Stimulated activated naive CD4-positive, alpha-beta T cell treated with Interleukin-2 at 50 U/mL for 16 hours (primary cell): ENCODE data around the gene NEURL4.
"Not testable (repeated sequence)": the region's sequence is repeated elsewhere in the genome, so short reads cannot be mapped to it uniquely, and the experiment has no call there.

Experiments
- DNase-seq: peaks from one replicate; lab custom pipeline; 2025; lab: John Stamatoyannopoulos, UW

Gene NEURL4

GRCh38 chr17:7328840-7329373 lies at the start of gene NEURL4:
Gene NEURL4, minus strand, starts transcription at chr17:7329335. Its CDS starts 23 bp downstream, at chr17:7329312.
- DNase-seq: peak; percentile 41

GRCh38 chr17:7374353-7374752 lies 45.2 kb upstream of the NEURL4 start:
- no peak for DNase-seq

- no peak for DNase-seq
Measured at GRCh38 chr17:7370853-7371252, 41.7 kb upstream of the NEURL4 start.

GRCh38 chr17:7369825-7370224 lies 40.7 kb upstream of the NEURL4 start:
- DNase-seq: no peak

GRCh38 chr17:7368599-7368994 lies 39.5 kb upstream of the NEURL4 start:
- DNase-seq: not testable (repeated sequence)

GRCh38 chr17:7367918-7368598 lies 38.9 kb upstream of the NEURL4 start:
- DNase-seq: no peak

- no peak for DNase-seq
Measured at GRCh38 chr17:7367083-7367482, 37.9 kb upstream of the NEURL4 start.

- not testable (repeated sequence) for DNase-seq
Measured at GRCh38 chr17:7365963-7366362, 36.8 kb upstream of the NEURL4 start.

GRCh38 chr17:7363311-7363710 lies 34.2 kb upstream of the NEURL4 start:
- DNase-seq: no peak

- DNase-seq: no peak
Measured at GRCh38 chr17:7361906-7362305, 32.8 kb upstream of the NEURL4 start.

- no peak for DNase-seq
Measured at GRCh38 chr17:7357381-7357780, 28.2 kb upstream of the NEURL4 start.

GRCh38 chr17:7356756-7357155 lies 27.6 kb upstream of the NEURL4 start:
- DNase-seq: no peak

GRCh38 chr17:7356072-7356549 lies 27.0 kb upstream of the NEURL4 start:
- DNase-seq: peak; percentile 80

GRCh38 chr17:7355573-7355972 lies 26.4 kb upstream of the NEURL4 start:
- DNase-seq: no peak

GRCh38 chr17:7355053-7355452 lies 25.9 kb upstream of the NEURL4 start, which contains the start of gene TMEM95:
Gene TMEM95, plus strand, starts transcription at chr17:7355156. Its CDS starts 49 bp downstream, at chr17:7355205.
- DNase-seq: no peak

GRCh38 chr17:7354262-7354843 lies 25.2 kb upstream of the NEURL4 start:
- DNase-seq: peak; percentile 25

GRCh38 chr17:7352910-7353635 lies 23.9 kb upstream of the NEURL4 start:
- DNase-seq: no peak

- DNase-seq: no peak
Measured at GRCh38 chr17:7352503-7352889, 23.4 kb upstream of the NEURL4 start.

GRCh38 chr17:7351665-7352502 lies 22.7 kb upstream of the NEURL4 start, which contains the start of gene KCTD11:
Gene KCTD11, plus strand, starts transcription at chr17:7352162.
- DNase-seq: peak; percentile 67

- DNase-seq: no peak
Measured at GRCh38 chr17:7348478-7349242, 19.5 kb upstream of the NEURL4 start.
